Uterus (tissue), 2 donors: Measurements from ENCODE around the gene NAT14.

ENCODE experiments used
- CTCF ChIP-seq, 4 experiments: fragments of 200-600 bp in 2 of 4; fragments of 450-650 bp in 2 of 4; sonication (generic) in 2 of 4; IDR thresholded peaks; one replicate each; pipeline ENCODE4 v1.5.1; 2016 to 2019; ENCODE audit warnings: antibody characterized with exemption in 4 of 4, mild to moderate bottlenecking in 2 of 4, moderate library complexity in 1 of 4
- POLR2A ChIP-seq, 2 donors: fragments of 450-650 bp; IDR thresholded peaks; one replicate each; pipeline ENCODE4 v1.6.1; 2016; ENCODE audit warnings: antibody characterized with exemption in 2 of 2, mild to moderate bottlenecking in 1 of 2, moderate library complexity in 1 of 2

- TF ChIP-seq CTCF (IDR thresholded peaks at IDR 0.05) (peak; percentile 91 to 99 (median 96)), POLR2A (IDR thresholded peaks at IDR 0.05) (no peak)
These were observed 17.5 kb upstream of the NAT14 start for GRCh38 chr19:55467236-55468053.
